Stomach (tissue), 9 donors: Measurements from ENCODE around the gene NAT10. TPM values are rescaled to one million over a fixed set of nuclear protein-coding genes. Genes with fewer than 3 reads are reported as not detected.

ENCODE experiments used
- DNase-seq, 2 donors: peaks; one replicate each; pipeline versions ENCODE4 v3.0.0 to v3.0.0-alpha.2; 2013 to 2019
- H3K27ac ChIP-seq, 5 donors: fragments of 200-600 bp in 4 of 5; sonication (generic) in 4 of 5; one replicate each; pipeline ENCODE4 v1.5.1; 2013 to 2019; ENCODE audit warnings: mild to moderate bottlenecking in 1 of 5, moderate library complexity in 1 of 5
- H3K27me3 ChIP-seq, 3 donors: fragments of 200-600 bp; sonication (generic); one replicate each; pipeline ENCODE4 v1.5.1; 2017 to 2019; ENCODE audit warnings: mixed run types in 1 of 3
- H3K36me3 ChIP-seq, 4 donors: fragments of 200-600 bp; sonication (generic); 1 replicate in 3 of 4; 2 replicates in 1 of 4; pipeline ENCODE4 v1.5.1; 2016 to 2019
- H3K4me1 ChIP-seq, 4 donors: fragments of 200-600 bp; sonication (generic); one replicate each; pipeline ENCODE4 v1.5.1; 2016 to 2019
- H3K4me3 ChIP-seq, 4 donors: fragments of 200-600 bp; sonication (generic) in 3 of 4; one replicate each; pipeline ENCODE4 v1.5.1; 2016 to 2019; ENCODE audit warnings: mild to moderate bottlenecking in 1 of 4
- H3K9me3 ChIP-seq, 4 donors: fragments of 200-600 bp; sonication (generic); one replicate each; pipeline ENCODE4 v1.5.1; 2016 to 2019
- CTCF ChIP-seq, 7 experiments: fragments of 450-650 bp in 4 of 7; fragments of 200-600 bp in 3 of 7; sonication (generic) in 3 of 7; IDR thresholded peaks; one replicate each; pipeline ENCODE4 v1.5.1; 2016 to 2019; ENCODE audit warnings: antibody characterized with exemption in 7 of 7, control low read depth in 2 of 7, mild to moderate bottlenecking in 1 of 7
- EP300 ChIP-seq: sonication (generic); formaldehyde crosslinking; IDR thresholded peaks from one replicate; pipeline ENCODE4 v1.6.1; 2017; ENCODE audit warnings: antibody characterized with exemption
- POLR2A ChIP-seq, 4 donors: fragments of 450-650 bp; IDR thresholded peaks; one replicate each; pipeline ENCODE4 v1.6.1; 2016; ENCODE audit warnings: antibody characterized with exemption in 4 of 4, control low read depth in 2 of 4, mild to moderate bottlenecking in 1 of 4, moderate library complexity in 1 of 4
- POLR2AphosphoS5 ChIP-seq, 3 donors: sonication (generic); formaldehyde crosslinking; IDR thresholded peaks; one replicate each; pipeline ENCODE4 v1.6.1; 2016; ENCODE audit warnings: antibody characterized with exemption in 3 of 3
- whole genome bisulfite sequencing, 5 donors: extraction: QIAGEN DNeasy Blood & Tissue Kit in 3 of 5; methylation state at CpG; one replicate each; pipeline versions ENCODE4 v1.1.5 to v1.1.7; 2013 to 2018; 5-methylcytosine and 5-hydroxymethylcytosine counted together
- intact Hi-C: fragments of 100-400 bp; cut with DNase I; formaldehyde crosslinking; loops from one replicate; pipeline ENCODE4 v1.15.1; 2023; ENCODE audit warnings: low total_unique reads
- polyA plus RNA-seq, 3 donors: library from polyadenylated mRNA; stranded (reverse); fragments of 200-250 nt; gene quantifications; one replicate each; pipeline ENCODE4 v1.2.3, GENCODE V29; 2013
- total RNA-seq, 5 donors: library from RNA; depleted of rRNA; stranded (reverse); fragments of >200 nt; gene quantifications; one replicate each; pipeline versions ENCODE4 v1.1.0 to v1.2.3, GENCODE V29; 2014 to 2016
- donor health status: healthy with polysubstance abuse.
- donor health status: Bipolar disorder and iron deficiency.
- donor health status: healthy.

The NAT10 gene
- total and polyA plus RNA-seq, 8 donors: 13.0 to 245 (median 25.2) TPM

- DNase-seq: no peak
- Histone ChIP-seq H3K36me3 (peaks cover 15 to 53% (median 43%) of the 10 kb centered on the region in 4 donors), H3K27me3 (no peaks in the 10 kb centered on the region), H3K4me1 (peaks cover 10 to 30% (median 28%) of the 10 kb centered on the region in 4 donors), H3K9me3 (no peaks in the 10 kb centered on the region), H3K4me3 (peak overlapping the region; percentile 79 to 100 (median 88)), H3K27ac (peak overlapping the region; percentile 89 to 94 (median 92))
- intact Hi-C loops: no loop called here
- TF ChIP-seq POLR2AphosphoS5 (IDR thresholded peaks at IDR 0.05) (no peak), CTCF (IDR thresholded peaks at IDR 0.05) (no peak), POLR2A (IDR thresholded peaks at IDR 0.05) (no peak), EP300 (no peak)
- 0 to 2% (median 1%) methylated on average over 17 of the region's 17 CpGs for WGBS, 5 donors
Observed at GRCh38 chr11:34105957-34106504, 602 bp downstream of the NAT10 start.

DNA sequence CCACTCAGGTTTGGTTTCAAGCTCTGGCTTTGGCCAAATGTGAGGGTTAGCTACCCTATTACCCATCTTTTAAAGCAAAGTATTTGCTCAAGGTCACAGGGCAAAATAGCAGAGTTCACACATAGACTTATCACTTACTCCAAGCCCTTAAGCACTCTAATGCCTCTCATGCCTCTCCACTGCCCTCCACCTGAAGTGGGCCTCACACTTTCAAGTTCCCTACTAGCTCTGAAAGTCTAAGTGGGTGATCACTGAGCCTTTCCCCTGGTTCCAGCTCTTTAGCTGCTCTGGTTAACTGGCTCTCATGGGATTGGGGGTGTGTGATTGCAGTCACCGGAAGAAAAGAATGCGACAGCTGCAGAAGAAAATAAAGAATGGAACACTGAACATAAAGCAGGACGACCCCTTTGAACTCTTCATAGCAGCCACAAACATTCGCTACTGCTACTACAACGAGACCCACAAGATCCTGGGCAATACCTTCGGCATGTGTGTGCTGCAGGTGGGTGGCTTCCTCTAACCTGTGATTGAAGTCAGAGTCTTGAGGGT lies 6.4 kb downstream of the NAT10 start:
- H3K36me3 ChIP-seq: peaks cover 64 to 93% (median 89%) of the 10 kb centered on the region in 4 donors

DNA sequence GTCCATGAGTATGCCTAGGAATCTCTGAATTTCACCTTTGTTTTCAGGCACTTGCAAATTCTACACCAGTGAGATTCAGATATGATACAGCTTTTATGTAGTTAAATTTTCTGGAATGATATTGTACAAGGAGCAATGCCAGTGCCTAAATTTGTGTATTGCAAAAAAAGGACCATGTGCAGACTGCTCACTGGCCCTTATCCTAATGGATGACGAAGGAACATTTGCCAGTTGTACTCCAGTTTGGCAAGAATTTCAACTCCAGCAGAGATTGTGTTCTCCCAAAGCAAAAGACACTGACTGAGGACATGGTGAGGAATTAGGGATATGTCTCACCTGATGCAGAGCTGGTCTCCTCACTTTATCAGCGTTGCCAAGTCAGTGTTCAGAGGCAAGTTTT lies 8.6 kb downstream of the NAT10 start:
- H3K27ac ChIP-seq: no peak overlapping the region
- no peak for TF ChIP-seq POLR2A (IDR thresholded peaks at IDR 0.05)
- no peak for TF ChIP-seq POLR2AphosphoS5 (IDR thresholded peaks at IDR 0.05)
- no peak for TF ChIP-seq EP300
- no peak for TF ChIP-seq CTCF (IDR thresholded peaks at IDR 0.05)
- 79 to 100% (median 97%) methylated on average over 2 of the region's 2 CpGs for WGBS, 5 donors
- no peaks in the 10 kb centered on the region for H3K4me1 ChIP-seq
- peaks cover 76 to 100% (median 100%) of the 10 kb centered on the region in 4 donors for H3K36me3 ChIP-seq
- intact Hi-C loops: no loop called here
- DNase-seq: no peak
- H3K4me3 ChIP-seq: no peak overlapping the region
- no peaks in the 10 kb centered on the region for H3K27me3 ChIP-seq
- no peaks in the 10 kb centered on the region for H3K9me3 ChIP-seq

More for the DNA sequence above, 6.4 kb downstream of the NAT10 start:
- no peak overlapping the region for H3K4me3 ChIP-seq
- H3K27ac ChIP-seq: no peak overlapping the region
- no peaks in the 10 kb centered on the region for H3K27me3 ChIP-seq
- no peaks in the 10 kb centered on the region for H3K9me3 ChIP-seq
- intact Hi-C loops: no loop called here
- H3K4me1 ChIP-seq: peaks cover 3 to 12% (median 10%) of the 10 kb centered on the region in 4 donors
- TF ChIP-seq POLR2A (IDR thresholded peaks at IDR 0.05) (no peak), CTCF (IDR thresholded peaks at IDR 0.05) (no peak), POLR2AphosphoS5 (IDR thresholded peaks at IDR 0.05) (no peak), EP300 (no peak)
- DNase-seq: no peak
- WGBS, 5 donors: 88 to 99% (median 94%) methylated on average over 6 of the region's 6 CpGs

DNA sequence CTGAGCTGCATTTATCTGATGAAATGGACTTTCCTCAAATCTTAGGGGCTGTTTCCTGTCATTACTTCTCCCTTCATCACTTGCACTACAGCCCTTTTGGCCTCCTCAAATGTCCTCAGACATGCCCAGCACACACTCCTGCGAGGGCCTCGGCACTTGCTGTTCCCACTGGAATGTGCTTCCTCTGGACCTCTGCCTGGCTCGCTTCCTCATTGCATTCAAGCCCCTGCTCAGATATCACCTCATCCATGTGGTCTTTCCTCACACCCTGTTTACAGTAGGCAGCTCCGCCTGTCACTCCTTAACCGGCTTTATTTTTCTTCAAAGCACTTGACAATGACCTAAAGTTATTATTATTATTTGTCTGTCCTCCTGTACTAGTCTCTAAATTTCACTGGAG lies 9.0 kb downstream of the NAT10 start:
- TF ChIP-seq CTCF (IDR thresholded peaks at IDR 0.05) (no peak), POLR2A (IDR thresholded peaks at IDR 0.05) (no peak), POLR2AphosphoS5 (IDR thresholded peaks at IDR 0.05) (no peak), EP300 (no peak)
- intact Hi-C loops: no loop called here
- H3K9me3 ChIP-seq: no peaks in the 10 kb centered on the region
- WGBS, 5 donors: 85 to 95% (median 93%) methylated on average over 5 of the region's 5 CpGs
- H3K36me3 ChIP-seq: peaks cover 77 to 100% (median 100%) of the 10 kb centered on the region in 4 donors
- no peaks in the 10 kb centered on the region for H3K27me3 ChIP-seq
- no peaks in the 10 kb centered on the region for H3K4me1 ChIP-seq
- no peak overlapping the region for H3K4me3 ChIP-seq
- no peak overlapping the region for H3K27ac ChIP-seq
- no peak for DNase-seq
